Neural progenitor cell (in vitro differentiated cells): ENCODE results near the gene TRAPPC2.

Experiments used
- CTCF ChIP-seq: fragments of 200-600 bp; sonication (generic); IDR thresholded peaks from 2 replicates; pipeline ENCODE4 v1.5.1; 2017; ENCODE audit warnings: antibody characterized with exemption, mild to moderate bottlenecking
- EZH2 ChIP-seq: fragments of 200-600 bp; sonication (generic); IDR thresholded peaks from 2 replicates; pipeline ENCODE4 v1.6.1; 2017; ENCODE audit warnings: antibody characterized with exemption, mild to moderate bottlenecking, moderate library complexity

GRCh38 chrX:13698432-13698831 lies 36.0 kb downstream of the TRAPPC2 start:
- TF ChIP-seq EZH2 = no peak
- no peak for TF ChIP-seq CTCF
